Endothelial cell of umbilical vein (primary cell): ENCODE results near the gene METTL21A. TPM values are rescaled to one million over a fixed set of nuclear protein-coding genes. Genes with fewer than 3 reads are reported as not detected.

Source experiments
- BruUV-seq: library from RNA; stranded (reverse); fragments of 400-500 nt; replicated peaks from 2 replicates; lab custom pipeline; 2021; lab: Mats Ljungman, UMichigan
- CTCF ChIA-PET: fragments of 300-600, 350-600 bp; sonication (Branson Sonifier 250); formaldehyde crosslinking; loops from one replicate; lab custom pipeline; 2021; ENCODE audit warnings: antibody characterized with exemption, inconsistent platforms; lab: Charles Lee
- POLR2A ChIA-PET: fragments of 300-600, 350-600 bp; sonication (Branson Sonifier 250); formaldehyde crosslinking; loops from one replicate; lab custom pipeline; 2021; ENCODE audit warnings: antibody characterized with exemption, inconsistent platforms; lab: Charles Lee
- DNase-seq: peaks from one replicate; pipeline ENCODE4 v3.0.0-alpha.2; 2011; ENCODE audit warnings: low read depth, low spot score
- FAIRE-seq: peaks from 2 replicates; lab custom pipeline; 2011; peaks lifted over from hg19 to GRCh38; lab: Jason Lieb, UNC
- H2AFZ ChIP-seq: 2 replicates; pipeline ENCODE4 v1.6.0; 2012; ENCODE audit warnings: low read depth, low read length, control low read depth, inconsistent platforms
- H3K27ac ChIP-seq: 2 replicates; pipeline ENCODE4 v1.5.1; 2011; ENCODE audit warnings: low read depth, mild to moderate bottlenecking, control low read depth, low read length, moderate library complexity; ENCODE audit not compliant: insufficient read depth
- H3K27me3 ChIP-seq, 2 experiments: 2 replicates each; pipeline versions ENCODE4 v1.6.0 to v1.6.1; 2011; ENCODE audit warnings: low read length in 2 of 2, mixed read lengths in 1 of 2; ENCODE audit not compliant: control insufficient read depth in 2 of 2, insufficient read depth in 2 of 2
- H3K36me3 ChIP-seq, 2 experiments: 2 replicates in 1 of 2; 3 replicates in 1 of 2; pipeline ENCODE4 v1.5.1; 2011; ENCODE audit warnings: low read length in 2 of 2, mild to moderate bottlenecking in 1 of 2, moderate library complexity in 1 of 2; ENCODE audit not compliant: control insufficient read depth in 2 of 2, insufficient read depth in 2 of 2; ENCODE audit errors: extremely low read depth in 1 of 2
- H3K4me1 ChIP-seq: 3 replicates; pipeline ENCODE4 v1.5.1; 2011; ENCODE audit warnings: mild to moderate bottlenecking, low read length; ENCODE audit not compliant: control insufficient read depth, insufficient read depth; ENCODE audit errors: extremely low read depth
- H3K4me2 ChIP-seq: 2 replicates; pipeline ENCODE4 v1.6.1; 2011; ENCODE audit warnings: low read length, control low read depth, mixed read lengths; ENCODE audit not compliant: insufficient read depth
- H3K4me3 ChIP-seq, 3 experiments: fragments of 200-600 bp in 1 of 3; sonication (generic), shearing (Covaris generic) in 1 of 3; replicated peaks in 1 of 3; 2 replicates each; pipeline ENCODE4 v1.5.1; 2011 to 2016; ENCODE audit warnings: control low read depth in 3 of 3, low read length in 3 of 3, mild to moderate bottlenecking in 2 of 3, inconsistent platforms in 1 of 3, low read depth in 1 of 3, moderate library complexity in 1 of 3; ENCODE audit not compliant: insufficient read depth in 1 of 3
- H3K79me2 ChIP-seq: 2 replicates; pipeline ENCODE4 v1.6.0; 2012; ENCODE audit warnings: low read length, inconsistent platforms; ENCODE audit not compliant: control insufficient read depth, insufficient read depth
- H3K9ac ChIP-seq: replicated peaks from 2 replicates; pipeline ENCODE3; 2011; ENCODE audit warnings: low read length, control low read depth; ENCODE audit not compliant: insufficient read depth; ENCODE audit errors: extremely low read depth
- H3K9me1 ChIP-seq: replicated peaks from 3 replicates; pipeline ENCODE4 v1.6.0; 2011; ENCODE audit warnings: mild to moderate bottlenecking, low read length; ENCODE audit not compliant: control insufficient read depth, insufficient read depth; ENCODE audit errors: extremely low read depth
- H3K9me3 ChIP-seq: replicated peaks from 2 replicates; pipeline ENCODE4 v1.5.1; 2012; ENCODE audit warnings: low read length, inconsistent platforms; ENCODE audit not compliant: control insufficient read depth, insufficient read depth
- H4K20me1 ChIP-seq: replicated peaks from 2 replicates; pipeline ENCODE3; 2011; ENCODE audit warnings: mild to moderate bottlenecking, low read length; ENCODE audit not compliant: control insufficient read depth, insufficient read depth; ENCODE audit errors: extremely low read depth
- CTCF ChIP-seq, 2 donors: IDR thresholded peaks; 1 replicate in 1 of 2; 2 replicates in 1 of 2; pipeline ENCODE4 v1.5.1; 2011; ENCODE audit warnings: low read length in 2 of 2, mild to moderate bottlenecking in 2 of 2, moderate library complexity in 2 of 2, control low read depth in 1 of 2, inconsistent platforms in 1 of 2, low read depth in 1 of 2; ENCODE audit not compliant: insufficient read depth in 1 of 2; ENCODE audit errors: extremely low read depth in 1 of 2
- EZH2 ChIP-seq: IDR thresholded peaks from 2 replicates; pipeline ENCODE4 v1.6.1; 2012; ENCODE audit warnings: borderline replicate concordance, low read depth, mild to moderate bottlenecking, moderate library complexity, low read length, inconsistent platforms; ENCODE audit not compliant: severe bottlenecking
- FOS ChIP-seq: IDR thresholded peaks from 2 replicates; pipeline ENCODE4 v1.6.1; 2011; ENCODE audit warnings: mild to moderate bottlenecking, low read length, moderate library complexity, borderline replicate concordance; ENCODE audit not compliant: insufficient read depth
- GATA2 ChIP-seq: IDR thresholded peaks from 2 replicates; pipeline ENCODE4 v1.7.0; 2011; ENCODE audit warnings: low read depth, mild to moderate bottlenecking, moderate library complexity, mixed read lengths, low read length; ENCODE audit not compliant: insufficient read length, insufficient read depth
- JUN ChIP-seq: IDR thresholded peaks from 2 replicates; pipeline ENCODE4 v1.6.1; 2011; ENCODE audit warnings: borderline replicate concordance, low read depth; ENCODE audit not compliant: insufficient read length, insufficient read depth
- MYC ChIP-seq: IDR thresholded peaks from one replicate; pipeline ENCODE4 v1.6.1; 2011; ENCODE audit warnings: mild to moderate bottlenecking, low read depth, low read length
- POLR2A ChIP-seq: IDR thresholded peaks from 2 replicates; pipeline ENCODE4 v1.6.1; 2012; ENCODE audit warnings: low read depth, mild to moderate bottlenecking, control low read depth, low read length
- POLR2AphosphoS5 ChIP-seq: IDR thresholded peaks from 2 replicates; pipeline ENCODE4 v1.6.1; 2012; ENCODE audit warnings: low read depth, mild to moderate bottlenecking, control low read depth, low read length, moderate library complexity; ENCODE audit not compliant: insufficient read depth
- dilution Hi-C: fragments of 300-500 bp; cut with MboI; formaldehyde crosslinking; loops from one replicate; pipeline ENCODE4 v1.15.0; 2019; ENCODE audit warnings: low sequenced_read_pairs; ENCODE audit not compliant: extremely low pct_ligation_motif_present
- intact Hi-C: fragments of 100-400 bp; cut with micrococcal nuclease; formaldehyde crosslinking; loops from one replicate; pipeline ENCODE4 v1.10.0; 2022
- polyA plus RNA-seq, 4 experiments: library from polyadenylated mRNA; depleted of rRNA in 3 of 4; stranded (reverse) in 3 of 4; unstranded in 1 of 4; fragments of >200 nt; gene quantifications; 2 replicates each; pipeline versions ENCODE4 v1.2.1 to v1.2.3, GENCODE V29; 2011 to 2012; ENCODE audit warnings: missing spikeins in 1 of 4
- total RNA-seq: library from RNA; stranded (reverse); gene quantifications from 2 replicates; pipeline ENCODE4 v1.2.3, GENCODE V29; 2021
- TF ChIP-seq, protein P1 (sequence below): IDR thresholded peaks from 2 replicates; pipeline ENCODE4 v1.6.1; 2011; ENCODE audit not compliant: insufficient read depth, insufficient read length

Gene METTL21A
- total and polyA plus RNA-seq, 2 donors (not counting 3 experiments of a cell fraction or from before 2014, with no cell fraction given) = 11.6 to 14.0 TPM

GRCh38 chr2:207643892-207644291, 18.7 kb upstream of the METTL21A start:
- H3K4me1 ChIP-seq = no peaks in the 10 kb centered on the region
- FAIRE-seq = no peak
- no peaks in the 10 kb centered on the region for H3K9me1 ChIP-seq
- dilution Hi-C loops (no loop called here), intact Hi-C loops (no loop called here)
- no peak overlapping the region for H3K4me3 ChIP-seq
- ChIA-PET CTCF (no interaction called here), POLR2A (no interaction called here)
- no peaks in the 10 kb centered on the region for H3K36me3 ChIP-seq
- H3K79me2 ChIP-seq = no peaks in the 10 kb centered on the region
- H3K27me3 ChIP-seq = no peaks in the 10 kb centered on the region
- no peak overlapping the region for H3K4me2 ChIP-seq
- no peak for DNase-seq
- H2AFZ ChIP-seq = no peak overlapping the region
- TF ChIP-seq MYC = no peak
- no peak for TF ChIP-seq CTCF (IDR thresholded peaks at IDR 0.05; ENCODE audit: extremely low read depth in 1 of 2, insufficient read depth in 1 of 2, low read depth in 1 of 2, low read length in 2 of 2)
- TF ChIP-seq POLR2A = no peak
- no peak for TF ChIP-seq GATA2
- no peak for TF ChIP-seq POLR2AphosphoS5
- no peak for TF ChIP-seq JUN
- TF ChIP-seq FOS = no peak
- TF ChIP-seq, protein P1, sequence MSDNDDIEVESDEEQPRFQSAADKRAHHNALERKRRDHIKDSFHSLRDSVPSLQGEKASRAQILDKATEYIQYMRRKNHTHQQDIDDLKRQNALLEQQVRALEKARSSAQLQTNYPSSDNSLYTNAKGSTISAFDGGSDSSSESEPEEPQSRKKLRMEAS = no peak
- TF ChIP-seq EZH2 = no peak
- H3K9me3 ChIP-seq = no peaks in the 10 kb centered on the region
- no peak overlapping the region for H3K9ac ChIP-seq
- no peaks in the 10 kb centered on the region for H4K20me1 ChIP-seq
- no peak overlapping the region for H3K27ac ChIP-seq
- no TSS peak for BruUV-seq
